ENCODE measurements around the gene LAMC1.
A peak's percentile ranks its signal among the peaks of the same experiment; 100 is the strongest.

- 0 out of 2 replicates have a peak, but pooled peaks have one; percentile 14 for TF ChIP-seq CTCF (conservative IDR thresholded peaks at IDR 0.05; ENCODE audit: low read depth, low read length)
- TF ChIP-seq MAZ (IDR thresholded peaks at IDR 0.05; ENCODE audit: borderline replicate concordance, low read depth, low read length) = peak; percentile 90
- no peak for TF ChIP-seq POLR2A (IDR thresholded peaks at IDR 0.05; ENCODE audit: low read depth, low read length)
- TF ChIP-seq CEBPB (IDR thresholded peaks at IDR 0.05; ENCODE audit: low read depth, low read length) = no peak
- no peak for TF ChIP-seq BHLHE40 (IDR thresholded peaks at IDR 0.05; ENCODE audit: low read depth, low read length)
- no peak for TF ChIP-seq MAFK (IDR thresholded peaks at IDR 0.05; ENCODE audit: low read depth, low read length)
- TF ChIP-seq RAD21 (IDR thresholded peaks at IDR 0.05; ENCODE audit: low read length) = no peak
- TF ChIP-seq, protein P1, sequence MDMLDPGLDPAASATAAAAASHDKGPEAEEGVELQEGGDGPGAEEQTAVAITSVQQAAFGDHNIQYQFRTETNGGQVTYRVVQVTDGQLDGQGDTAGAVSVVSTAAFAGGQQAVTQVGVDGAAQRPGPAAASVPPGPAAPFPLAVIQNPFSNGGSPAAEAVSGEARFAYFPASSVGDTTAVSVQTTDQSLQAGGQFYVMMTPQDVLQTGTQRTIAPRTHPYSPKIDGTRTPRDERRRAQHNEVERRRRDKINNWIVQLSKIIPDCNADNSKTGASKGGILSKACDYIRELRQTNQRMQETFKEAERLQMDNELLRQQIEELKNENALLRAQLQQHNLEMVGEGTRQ (IDR thresholded peaks at IDR 0.05; ENCODE audit: low read depth, low read length) = no peak
- TF ChIP-seq SMC3 (IDR thresholded peaks at IDR 0.05; ENCODE audit: low read depth, low read length) = no peak
- TF ChIP-seq MXI1 (IDR thresholded peaks at IDR 0.05; ENCODE audit: borderline replicate concordance, low read depth, low read length) = no peak
These were observed at the start of gene LAMC1 for GRCh38 chr1:183023146-183023600.

Measured in IMR-90 (cell line).